MG63 (cell line): ENCODE measurements around the gene PLCG2. TPM values are rescaled to one million over a fixed set of nuclear protein-coding genes. Genes with fewer than 3 reads are reported as not detected.

ENCODE experiments used
- DNase-seq: peaks from one replicate; pipeline ENCODE4 v3.0.0-alpha.2; 2020
- H3K27me3 ChIP-seq: fragments of 250-450 bp; sonication (Bioruptor Pico); 2 replicates; pipeline ENCODE4 v1.5.1; 2020; ENCODE audit warnings: mild to moderate bottlenecking, moderate library complexity
- H3K36me3 ChIP-seq: fragments of 250-450 bp; sonication (Bioruptor Pico); 2 replicates; pipeline ENCODE4 v1.5.1; 2020; ENCODE audit warnings: mild to moderate bottlenecking, moderate library complexity
- H3K4me3 ChIP-seq: fragments of 250-450 bp; sonication (Bioruptor Pico); 2 replicates; pipeline ENCODE4 v1.5.1; 2020; ENCODE audit warnings: mild to moderate bottlenecking, moderate library complexity
- H3K9me3 ChIP-seq: fragments of 250-450 bp; sonication (Bioruptor Pico); 2 replicates; pipeline ENCODE4 v1.5.1; 2020; ENCODE audit warnings: mild to moderate bottlenecking, moderate library complexity
- total RNA-seq: library from RNA; depleted of rRNA; stranded (reverse); fragments of >200 nt; shearing (Covaris generic); gene quantifications from 2 replicates; pipeline ENCODE4 v1.2.3, GENCODE V29; 2014; ENCODE audit warnings: low replicate concordance

PLCG2 gene
- total RNA-seq, 1 experiment from 2014 or later, result 1.0 TPM

DNA sequence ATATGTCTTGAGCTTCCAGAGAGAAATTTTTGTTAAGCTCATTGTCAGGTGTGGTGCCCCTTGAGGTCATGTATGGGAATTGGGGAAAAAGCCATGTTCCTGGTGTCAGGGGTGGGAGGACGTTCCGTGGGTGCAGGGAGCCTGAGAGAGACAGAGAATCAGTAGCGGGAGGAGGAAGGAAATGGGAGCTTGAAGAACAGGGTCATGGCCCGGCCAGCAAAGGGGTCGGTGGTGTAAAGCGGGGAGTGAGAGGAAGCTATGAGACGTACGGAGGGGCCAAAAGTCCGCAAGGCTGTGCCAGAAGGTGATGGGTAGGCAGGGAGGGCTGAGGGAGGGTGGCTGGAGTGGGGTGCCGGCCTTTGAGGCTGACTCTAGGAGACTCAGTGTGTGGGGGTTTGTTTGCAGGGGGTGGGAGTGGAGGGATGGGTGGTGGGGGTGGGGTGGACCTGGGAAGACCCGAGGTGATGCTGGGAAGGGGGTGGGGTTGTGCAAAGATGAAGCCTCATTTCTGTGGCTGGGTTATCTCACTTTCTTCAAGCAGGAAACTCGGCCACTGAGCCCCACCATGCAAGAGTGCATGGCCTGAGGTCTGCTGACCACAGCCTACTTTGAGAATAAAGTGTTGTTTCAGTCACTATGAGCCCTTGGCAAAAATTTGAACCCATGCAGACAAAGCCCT is 63.6 kb downstream of the PLCG2 start:
- Histone ChIP-seq H3K4me3 (no peak overlapping the region), H3K36me3 (no peaks in the 10 kb centered on the region), H3K9me3 (no peaks in the 10 kb centered on the region), H3K27me3 (no peaks in the 10 kb centered on the region)
- no peak for DNase-seq

DNA sequence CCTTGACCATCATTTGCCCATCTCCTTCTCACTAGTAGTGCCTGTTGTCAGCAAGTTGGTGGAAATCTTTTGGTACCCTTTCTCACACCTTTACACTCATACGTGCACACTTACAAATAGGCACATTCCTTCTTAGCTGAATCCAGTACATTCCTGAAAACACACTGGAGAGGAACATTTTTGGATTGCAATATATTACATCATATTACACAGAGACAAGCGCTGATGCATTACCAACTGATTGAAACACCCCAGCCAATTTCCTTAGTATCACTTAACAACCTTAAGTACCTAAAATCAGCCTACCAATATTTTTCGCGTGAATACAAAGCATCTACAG is 64.1 kb downstream of the PLCG2 start:
- no peak for DNase-seq
- Histone ChIP-seq H3K36me3 (no peaks in the 10 kb centered on the region), H3K9me3 (no peaks in the 10 kb centered on the region)

DNA sequence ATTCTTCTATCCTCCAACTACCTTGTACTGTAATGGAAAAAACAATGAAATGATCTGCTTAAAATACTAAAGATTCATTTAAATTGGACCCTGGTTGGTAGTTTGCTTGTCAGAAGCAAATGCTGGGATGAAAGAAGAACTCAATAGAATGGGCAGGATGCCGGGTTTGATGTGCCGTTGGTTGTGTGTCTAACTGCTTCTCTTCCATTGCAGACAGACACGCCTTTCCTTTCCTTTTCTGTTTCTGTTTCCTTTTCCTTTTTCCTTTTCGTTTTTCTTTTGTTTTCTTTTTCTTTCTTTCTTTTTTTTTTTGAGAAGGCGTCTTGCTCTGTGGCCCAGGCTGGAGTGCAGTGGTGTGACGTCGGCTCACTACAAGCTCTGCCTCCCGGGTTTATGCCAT is 64.6 kb downstream of the PLCG2 start:
- no peak for DNase-seq
- Histone ChIP-seq H3K36me3 (no peaks in the 10 kb centered on the region), H3K27me3 (no peaks in the 10 kb centered on the region), H3K4me3 (no peak overlapping the region), H3K9me3 (no peaks in the 10 kb centered on the region)

More for the DNA sequence above, 64.1 kb downstream of the PLCG2 start:
- H3K4me3 ChIP-seq, result no peak overlapping the region
- H3K27me3 ChIP-seq, result no peaks in the 10 kb centered on the region

DNA sequence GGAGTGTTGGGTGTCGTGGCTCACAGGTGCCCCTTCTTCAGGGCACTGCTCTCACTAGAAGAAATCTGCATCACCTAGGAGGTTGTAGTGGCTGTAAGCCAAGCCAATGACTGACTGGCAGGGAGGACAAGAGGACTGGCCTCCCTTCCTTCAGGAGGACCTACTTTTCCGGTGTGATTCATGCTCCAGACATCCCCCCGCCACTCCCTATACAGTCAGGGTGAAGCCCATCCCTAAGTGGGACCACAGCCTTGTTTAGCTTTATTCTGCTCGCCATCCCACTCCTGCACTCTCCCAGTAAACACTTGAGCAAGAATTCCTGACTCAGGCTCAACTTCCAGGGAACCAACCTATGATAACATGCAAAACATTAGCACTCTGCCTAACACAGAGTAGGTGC is 67.0 kb downstream of the PLCG2 start:
- Histone ChIP-seq H3K4me3 (no peak overlapping the region), H3K36me3 (no peaks in the 10 kb centered on the region), H3K9me3 (no peaks in the 10 kb centered on the region), H3K27me3 (no peaks in the 10 kb centered on the region)
- no peak for DNase-seq

DNA sequence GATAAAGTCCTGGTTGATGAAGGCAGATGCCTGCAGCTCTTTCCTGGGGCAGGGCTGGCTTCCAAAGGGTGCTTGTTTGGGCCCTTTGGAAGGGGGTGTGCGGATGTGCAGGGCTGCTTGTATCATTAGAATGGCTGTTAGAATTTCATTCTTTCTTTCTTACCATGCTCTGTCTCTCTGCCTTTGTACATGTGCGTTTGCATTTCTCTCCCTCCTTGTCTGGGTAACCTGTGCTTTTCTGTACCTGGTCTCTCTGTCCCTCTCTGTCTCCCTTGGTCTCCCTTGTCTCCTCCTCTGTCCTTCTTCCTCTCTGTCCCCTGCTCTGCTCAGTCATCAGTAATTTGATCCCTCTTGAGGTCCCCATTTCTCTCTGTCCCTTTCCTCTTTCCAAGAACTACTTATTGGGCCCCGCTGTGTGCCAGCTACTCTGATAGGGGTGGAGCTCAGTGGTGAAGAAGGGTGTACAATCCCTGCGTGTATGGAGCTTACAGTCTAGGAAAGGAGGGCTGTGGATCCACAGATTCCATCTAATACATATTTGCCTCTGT is 69.3 kb downstream of the PLCG2 start:
- no peak for DNase-seq
- no peaks in the 10 kb centered on the region for H3K27me3 ChIP-seq
- H3K9me3 ChIP-seq, result no peaks in the 10 kb centered on the region
- no peaks in the 10 kb centered on the region for H3K36me3 ChIP-seq
- H3K4me3 ChIP-seq, result no peak overlapping the region

DNA sequence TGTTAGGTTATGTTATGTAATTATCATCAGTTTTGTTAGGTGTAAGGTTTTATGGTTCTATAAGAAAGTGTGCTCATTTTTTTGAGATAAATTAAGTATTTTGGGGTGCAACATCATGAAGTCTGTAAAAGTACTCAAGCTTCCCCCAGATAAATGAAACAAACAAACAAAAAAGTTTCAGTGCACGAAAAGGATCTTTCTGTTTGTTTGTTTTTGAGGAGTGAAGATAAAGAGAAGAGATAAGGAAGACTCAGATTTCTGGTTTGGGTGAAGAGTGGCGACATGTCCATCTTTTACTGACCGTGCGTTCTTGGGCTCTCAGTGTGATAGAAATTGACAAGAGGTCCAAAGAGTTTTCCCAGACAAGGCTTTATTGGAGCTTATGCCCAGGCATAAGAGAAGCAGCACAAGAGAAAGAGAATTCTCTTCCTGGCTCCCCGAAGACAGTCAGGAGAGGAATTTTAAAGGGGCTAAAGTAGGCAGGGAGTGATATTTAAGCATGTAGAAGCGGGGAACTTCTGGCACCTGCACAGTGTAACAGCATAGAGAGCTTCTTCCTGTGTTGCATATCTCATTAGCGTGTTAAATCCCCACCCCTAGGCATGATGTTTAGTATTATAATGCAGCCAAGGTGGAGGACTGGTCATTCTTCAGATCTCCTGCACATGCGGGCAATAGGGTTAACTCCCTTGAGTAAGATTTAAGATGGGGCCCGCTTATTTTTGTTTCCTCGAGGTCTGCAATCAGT is 71.3 kb downstream of the PLCG2 start:
- H3K27me3 ChIP-seq, result no peaks in the 10 kb centered on the region

DNA sequence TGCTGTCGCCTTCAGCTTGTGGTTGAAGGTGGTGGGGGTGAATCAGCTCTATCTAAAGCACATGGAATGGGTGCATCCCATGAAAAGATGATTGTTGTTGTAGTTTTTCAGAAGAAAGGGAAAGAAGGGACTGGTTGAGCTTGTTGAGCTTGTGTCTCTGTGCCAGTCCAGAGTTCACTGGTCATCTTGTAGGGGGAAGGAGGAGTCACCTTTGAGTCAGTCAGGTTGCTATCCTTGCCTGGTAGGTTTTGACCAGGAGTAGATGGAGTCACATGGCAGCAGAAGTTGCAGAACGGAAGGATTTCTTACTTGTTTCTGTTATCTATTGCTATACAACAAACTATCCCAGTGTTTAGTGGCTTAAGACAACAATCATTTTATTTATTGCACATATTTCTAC is 73.3 kb downstream of the PLCG2 start:
- Histone ChIP-seq H3K36me3 (no peaks in the 10 kb centered on the region), H3K27me3 (no peaks in the 10 kb centered on the region), H3K9me3 (no peaks in the 10 kb centered on the region), H3K4me3 (no peak overlapping the region)
- DNase-seq, result no peak

More for the DNA sequence above, 71.3 kb downstream of the PLCG2 start:
- no peaks in the 10 kb centered on the region for H3K36me3 ChIP-seq
- H3K4me3 ChIP-seq, result no peak overlapping the region
- DNase-seq, result no peak
- H3K9me3 ChIP-seq, result no peaks in the 10 kb centered on the region

DNA sequence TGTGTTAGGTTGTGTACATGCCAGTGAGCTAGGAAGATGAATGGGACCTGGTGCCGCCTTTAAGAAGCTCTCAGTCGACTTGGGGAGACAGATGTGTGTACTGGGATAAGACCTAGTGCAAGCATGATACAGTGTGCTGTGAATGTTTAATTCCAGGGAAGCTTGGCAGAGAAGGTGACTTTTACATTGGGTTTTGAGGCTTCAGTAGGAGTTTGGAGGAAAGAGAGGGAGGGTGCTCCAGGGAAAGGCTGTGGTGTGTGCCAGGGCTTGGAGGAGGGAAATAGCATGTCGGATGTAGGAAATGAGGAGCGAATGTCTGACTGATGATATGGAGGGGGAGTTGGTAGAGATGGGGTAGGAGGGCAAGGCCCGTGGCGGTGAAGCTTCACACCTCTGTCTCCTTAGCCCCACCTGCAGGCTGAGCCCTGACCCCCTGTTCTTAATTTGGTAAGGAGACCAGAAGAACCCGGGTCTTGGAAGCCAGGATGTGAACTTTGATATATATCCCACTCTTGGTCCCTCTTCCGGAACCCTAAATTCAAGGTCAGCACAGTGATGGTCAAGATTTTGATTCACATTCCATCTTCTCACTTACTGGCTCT is 76.6 kb downstream of the PLCG2 start:
- H3K27me3 ChIP-seq, result no peaks in the 10 kb centered on the region
- DNase-seq, result no peak
- H3K9me3 ChIP-seq, result no peaks in the 10 kb centered on the region
- no peak overlapping the region for H3K4me3 ChIP-seq
- H3K36me3 ChIP-seq, result no peaks in the 10 kb centered on the region

DNA sequence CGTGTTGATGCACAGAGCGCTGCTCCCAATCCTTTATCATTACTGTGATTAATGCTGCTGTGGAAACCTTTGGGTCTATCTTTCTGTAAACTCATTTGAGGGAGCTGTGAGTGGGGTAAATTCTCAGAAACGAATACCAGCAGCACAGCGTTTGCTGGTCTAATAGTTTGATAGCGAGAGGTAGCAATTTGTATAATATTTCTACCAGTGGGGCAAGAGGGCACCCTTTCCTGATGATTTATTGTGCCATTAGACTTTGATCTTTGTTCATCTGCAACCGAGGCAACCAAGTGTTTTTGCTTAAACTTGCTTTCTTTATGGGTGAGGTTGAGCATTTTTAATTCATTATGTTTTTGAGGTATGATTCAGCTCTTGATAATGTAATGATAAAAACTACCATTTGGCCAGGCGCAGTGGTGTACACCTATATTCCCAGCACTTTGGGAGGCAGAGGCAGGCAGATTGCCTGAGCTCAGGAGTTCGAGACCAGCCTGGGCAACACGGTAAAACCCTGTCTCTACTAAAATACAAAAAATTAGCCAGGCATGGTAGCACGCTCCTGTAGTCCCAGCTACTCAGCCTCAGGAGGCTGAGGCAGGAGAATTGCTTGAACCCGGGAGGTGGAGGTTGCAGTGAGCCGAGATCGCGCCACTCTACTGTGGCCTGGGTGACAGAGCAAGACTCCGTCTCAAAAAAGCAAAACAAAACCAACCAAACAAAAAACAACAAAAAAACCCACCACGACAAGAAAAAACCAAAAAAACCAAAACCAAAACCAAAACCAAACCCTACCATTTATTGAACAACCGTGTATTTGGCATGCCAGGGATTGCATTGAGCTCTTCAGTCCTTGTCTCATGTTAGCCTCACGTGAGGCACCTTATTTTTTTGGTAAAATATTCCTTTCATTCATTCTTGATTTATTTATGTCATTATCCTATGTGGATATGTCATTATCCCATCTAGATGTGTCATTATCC is 81.5 kb downstream of the PLCG2 start:
- Histone ChIP-seq H3K9me3 (no peaks in the 10 kb centered on the region), H3K27me3 (no peaks in the 10 kb centered on the region), H3K36me3 (no peaks in the 10 kb centered on the region), H3K4me3 (no peak overlapping the region)
- no peak for DNase-seq

DNA sequence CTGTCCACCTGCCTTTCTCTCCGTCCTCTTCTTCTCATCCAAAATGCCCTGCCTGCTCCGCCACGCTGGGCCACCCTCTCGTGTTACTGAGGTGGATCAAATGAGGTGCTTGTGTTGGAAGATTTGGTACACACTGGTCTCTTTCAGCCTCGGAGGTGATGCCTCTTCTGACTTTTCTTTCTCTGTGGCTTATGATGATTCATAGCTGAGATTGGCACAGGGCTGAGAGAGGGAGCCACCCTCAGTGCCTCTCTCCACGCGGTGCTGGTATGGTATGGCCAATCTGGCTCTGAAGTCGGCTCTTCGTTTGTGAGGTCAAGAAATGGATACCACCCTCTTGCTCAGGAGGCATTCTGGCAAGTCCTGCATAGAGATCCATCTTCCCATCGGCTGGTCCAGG is 82.4 kb downstream of the PLCG2 start:
- H3K36me3 ChIP-seq, result no peaks in the 10 kb centered on the region
- H3K4me3 ChIP-seq, result 0 out of 2 replicates have a peak overlapping the region, but pooled peaks have one; percentile 13
- no peaks in the 10 kb centered on the region for H3K9me3 ChIP-seq
- peak; percentile 36 for DNase-seq
- H3K27me3 ChIP-seq, result no peaks in the 10 kb centered on the region

DNA sequence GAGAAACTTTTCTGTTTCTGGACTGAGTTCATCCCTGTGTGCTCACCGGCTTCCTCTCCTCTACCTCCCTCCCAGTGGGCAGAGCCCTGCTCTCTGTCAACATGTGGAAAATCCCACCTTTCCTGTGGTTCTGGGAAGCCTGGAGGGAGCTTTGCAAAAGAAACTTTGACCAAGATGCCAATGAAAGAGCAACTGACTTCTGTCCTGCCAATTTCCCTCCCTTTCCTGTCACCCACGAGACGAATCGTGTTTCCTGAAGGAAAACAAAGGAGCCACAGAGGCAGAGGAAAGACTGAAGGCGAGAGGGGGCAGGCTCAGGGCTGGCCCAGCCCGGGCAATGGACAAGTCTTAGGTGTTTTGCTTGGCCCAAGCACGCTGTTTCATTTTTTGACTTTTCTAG is 82.8 kb downstream of the PLCG2 start:
- H3K9me3 ChIP-seq, result no peaks in the 10 kb centered on the region
- no peak overlapping the region for H3K4me3 ChIP-seq
- no peaks in the 10 kb centered on the region for H3K27me3 ChIP-seq
- DNase-seq, result no peak
- H3K36me3 ChIP-seq, result no peaks in the 10 kb centered on the region

DNA sequence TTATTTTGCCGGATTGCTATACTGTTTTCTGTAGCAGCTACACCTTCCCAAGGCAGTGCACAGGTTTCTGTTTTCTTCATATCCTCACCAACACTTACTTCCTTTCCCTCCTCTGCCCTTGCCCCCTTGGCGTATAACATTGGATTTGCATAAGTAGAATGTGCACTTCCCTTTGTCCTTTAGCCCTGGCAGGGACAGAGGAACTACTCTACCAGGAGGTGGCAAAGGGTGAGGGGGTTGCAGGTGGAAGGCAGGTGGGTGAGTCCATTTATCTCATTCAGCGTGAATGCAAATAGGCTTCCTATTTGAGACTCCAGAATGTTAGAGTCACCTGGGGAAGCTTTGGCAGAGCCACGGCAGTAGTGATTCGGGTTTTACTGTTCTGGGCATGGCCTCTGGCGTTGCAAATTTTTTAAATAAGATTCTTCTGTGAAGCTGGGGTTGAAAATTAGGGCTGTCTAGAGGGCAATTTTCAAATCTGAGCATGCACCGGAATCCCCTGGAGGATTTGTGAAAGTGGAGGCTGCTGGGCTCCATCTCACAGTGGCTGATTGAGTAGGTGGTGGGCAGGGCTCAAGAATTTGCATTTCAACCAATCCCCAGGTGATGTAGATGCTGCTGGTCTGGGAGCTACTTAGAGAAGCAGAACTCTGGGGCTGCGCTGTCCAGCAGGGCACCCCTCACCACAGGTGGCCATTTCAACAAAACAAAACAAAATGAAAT is 84.7 kb downstream of the PLCG2 start:
- Histone ChIP-seq H3K27me3 (no peaks in the 10 kb centered on the region), H3K36me3 (no peaks in the 10 kb centered on the region), H3K4me3 (no peak overlapping the region), H3K9me3 (no peaks in the 10 kb centered on the region)
- no peak for DNase-seq

DNA sequence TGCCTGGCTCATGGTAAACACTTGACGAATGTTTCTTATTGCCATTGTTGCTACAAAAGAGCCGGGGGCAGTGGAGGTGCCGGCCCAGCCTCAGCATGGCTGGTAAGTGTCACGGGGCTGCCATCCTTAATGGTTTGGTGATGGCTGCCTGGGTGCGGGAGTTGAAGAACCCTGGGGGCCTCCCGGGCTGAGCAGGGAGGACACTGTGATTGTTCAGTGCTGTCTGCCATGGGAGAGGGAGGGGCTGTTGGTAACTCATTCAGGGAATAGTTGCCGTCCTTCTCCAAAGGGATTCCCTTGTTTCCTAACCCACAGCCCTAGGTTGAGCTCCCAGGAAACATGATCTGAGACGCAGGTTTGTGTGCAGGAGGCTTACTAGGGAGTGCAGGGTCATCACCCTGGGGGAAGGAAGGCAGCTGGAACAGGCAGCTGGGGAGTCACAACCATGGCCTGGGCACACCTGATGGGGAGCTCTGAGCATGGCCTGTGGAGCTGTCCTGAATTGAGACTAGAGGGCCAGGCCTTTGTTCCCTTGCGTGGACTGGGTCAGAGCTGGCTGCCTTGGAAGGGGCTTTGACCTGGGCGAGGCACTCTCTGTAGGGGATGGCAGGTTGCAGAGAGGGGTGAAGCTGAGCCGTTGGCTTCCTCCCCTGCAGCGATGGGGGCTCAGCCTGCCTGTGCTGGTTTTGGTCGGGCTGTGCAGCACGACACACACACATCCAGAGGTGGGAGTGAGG is 85.7 kb downstream of the PLCG2 start:
- no peaks in the 10 kb centered on the region for H3K36me3 ChIP-seq
- no peaks in the 10 kb centered on the region for H3K27me3 ChIP-seq
- H3K9me3 ChIP-seq, result no peaks in the 10 kb centered on the region
- no peak overlapping the region for H3K4me3 ChIP-seq
- DNase-seq, result no peak

DNA sequence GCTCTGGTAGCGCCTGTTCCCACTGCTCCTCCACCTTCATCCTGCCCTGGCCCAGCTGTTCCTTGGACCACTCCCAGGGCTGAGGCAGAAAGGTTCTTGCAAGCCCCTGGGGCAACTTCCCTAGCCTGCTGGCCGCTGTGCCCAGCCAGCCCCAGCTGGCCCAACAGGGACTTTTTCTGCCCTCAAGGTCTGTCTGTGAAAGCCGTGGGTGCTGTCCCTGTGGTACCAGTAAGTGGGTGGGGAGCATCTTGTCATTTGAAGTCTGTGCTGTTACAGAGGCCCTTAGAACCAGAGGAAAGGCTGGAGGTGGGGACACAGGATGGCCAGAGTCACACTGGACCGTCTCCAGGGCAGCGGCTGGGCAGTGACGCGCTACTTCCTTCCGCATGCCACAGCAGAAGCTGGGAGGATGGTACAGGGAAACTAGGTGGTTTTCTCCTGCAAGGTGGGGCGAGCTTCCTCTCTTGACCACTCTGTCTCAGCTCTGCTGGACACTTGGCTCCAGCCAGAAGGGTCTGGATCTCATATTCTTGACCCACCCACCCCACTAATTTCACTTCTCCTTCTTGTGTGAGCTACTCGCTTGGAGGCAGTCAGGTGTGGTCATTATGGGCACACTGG is 87.8 kb downstream of the PLCG2 start:
- Histone ChIP-seq H3K9me3 (no peaks in the 10 kb centered on the region), H3K36me3 (no peaks in the 10 kb centered on the region), H3K4me3 (no peak overlapping the region), H3K27me3 (no peaks in the 10 kb centered on the region)
- no peak for DNase-seq

DNA sequence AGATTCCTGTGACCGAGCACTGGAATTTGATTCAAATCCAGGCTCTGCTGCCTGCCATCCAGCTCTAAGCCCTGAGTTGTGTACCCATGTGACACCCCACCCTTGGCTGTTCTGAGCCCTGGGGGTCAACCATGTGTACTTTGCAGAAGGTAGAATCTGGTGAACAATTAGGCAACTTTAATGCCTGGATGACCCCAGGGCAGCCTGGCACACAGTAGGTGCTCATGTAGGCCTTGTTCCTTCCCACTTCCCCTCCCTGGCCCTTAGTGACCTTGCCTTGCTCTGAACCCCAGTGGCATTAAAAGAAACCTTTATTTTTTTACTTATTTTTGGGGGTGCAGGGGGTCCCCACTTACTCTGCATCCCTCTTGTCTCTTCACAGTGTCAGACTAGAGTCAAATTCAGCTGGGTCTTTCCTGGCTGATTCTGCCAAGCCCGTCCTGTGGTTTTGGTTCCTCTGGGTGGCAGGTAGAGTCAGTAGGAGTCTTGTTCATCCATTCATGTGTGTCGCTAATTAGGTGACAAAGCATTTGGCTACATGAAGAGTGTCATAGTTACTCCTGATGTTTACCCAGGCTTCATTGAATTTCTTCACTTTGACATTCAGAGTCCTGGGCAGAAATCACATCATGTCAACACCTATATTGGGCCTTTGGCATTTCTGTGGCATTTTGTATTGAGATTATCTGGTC is 89.1 kb downstream of the PLCG2 start:
- no peak overlapping the region for H3K4me3 ChIP-seq

More for the DNA sequence above, 89.1 kb downstream of the PLCG2 start:
- no peaks in the 10 kb centered on the region for H3K36me3 ChIP-seq
- DNase-seq, result no peak
- H3K9me3 ChIP-seq, result no peaks in the 10 kb centered on the region
- no peaks in the 10 kb centered on the region for H3K27me3 ChIP-seq
